ENCODE data around the gene LRRC28. TPM values are rescaled to one million over a fixed set of nuclear protein-coding genes. Genes with fewer than 3 reads are reported as not detected.

Gene LRRC28
- total and polyA plus RNA-seq, 10 of the 15 experiments (the other 5 are each of a cell fraction or from before 2014, with no cell fraction given): 21.3 to 54.9 (median 27.7) TPM

- ATAC-seq (no peak), DNase-seq (ENCODE audit: low read depth, low spot score) (no peak), FAIRE-seq (no peak)
- ChIA-PET SMC1A (ENCODE audit: uncharacterized antibody, unreplicated experiment) (interaction anchor here (0.5 to 12.9 kb wide), 10 partner anchors 10 to 482 kb away, joined by 3 to 163 read pairs (median 3); partner anchors contain the start of gene LRRC28), RAD21 (ENCODE audit: unreplicated experiment) (interaction anchor here (0.8 to 9.4 kb wide), 5 partner anchors 8 to 480 kb away, joined by 3 to 137 read pairs (median 22); no protein-coding TSS in a partner anchor), CTCF (interaction anchor here (1.1 to 11.6 kb wide), 9 partner anchors 11 to 480 kb away, joined by 3 to 184 read pairs (median 42); partner anchors contain the start of gene LRRC28), POLR2A (no interaction called here)
- no peaks in the 10 kb centered on the region for H3K79me2 ChIP-seq (ENCODE audit: control insufficient read depth, insufficient read depth, low read length)
- no peaks in the 10 kb centered on the region for H3K27me3 ChIP-seq (replicated peaks in 1 of 2; ENCODE audit: control insufficient read depth in 2 of 2, insufficient read depth in 2 of 2, low read length in 1 of 2)
- no peaks in the 10 kb centered on the region; the same call in 2 of the 3 replicates for H3K9me3 ChIP-seq (replicated peaks; ENCODE audit: control insufficient read depth, insufficient read depth, low read length)
- no peak overlapping the region for H3K9ac ChIP-seq (ENCODE audit: control insufficient read depth, insufficient read depth, low read length)
- H3K4me1 ChIP-seq (ENCODE audit: control insufficient read depth, insufficient read depth, low read length): no peaks in the 10 kb centered on the region
- H3K4me3 ChIP-seq: no peak overlapping the region
- H4K20me1 ChIP-seq (ENCODE audit: control insufficient read depth, insufficient read depth): no peaks in the 10 kb centered on the region
- BruUV-seq (replicated peaks): no TSS peak
- in situ Hi-C loops (cut with MboI): no loop called here
- 100% methylated on average over 2 of the region's 2 CpGs for WGBS (ENCODE audit: insufficient coverage, insufficient replicate concordance, low lambda C conversion rate, missing lambda C conversion rate)
- no peak for TF ChIP-seq SPI1 (IDR thresholded peaks at IDR 0.05; ENCODE audit: borderline replicate concordance, insufficient read depth, low read depth, low read length)
- TF ChIP-seq NBN (IDR thresholded peaks at IDR 0.05): no peak
- TF ChIP-seq IRF5 (IDR thresholded peaks at IDR 0.05; ENCODE audit: borderline replicate concordance): no peak
- TF ChIP-seq CREM (IDR thresholded peaks at IDR 0.05; ENCODE audit: low read depth): no peak
- TF ChIP-seq TAF1 (IDR thresholded peaks at IDR 0.05; ENCODE audit: borderline replicate concordance, low read depth, low read length): no peak
- no peak for TF ChIP-seq POLR2A (IDR thresholded peaks at IDR 0.05; ENCODE audit: low read depth, low read length)
- no peaks in the 10 kb centered on the region; a peak in 1 of 4 replicates for H3K36me3 ChIP-seq (ENCODE audit: control insufficient read depth in 2 of 2, insufficient read depth in 2 of 2, low read length in 1 of 2)
- intact Hi-C loops (cut with micrococcal nuclease; ENCODE audit: unreplicated experiment): no loop called here
- no peak overlapping the region for H2AFZ ChIP-seq (ENCODE audit: control insufficient read depth, low read depth, low read length)
- no peak overlapping the region for H3K4me2 ChIP-seq (ENCODE audit: control insufficient read depth, insufficient read depth)
- no peak overlapping the region for H3K27ac ChIP-seq (ENCODE audit: control insufficient read depth, insufficient read depth)
These were observed 23.8 kb downstream of the LRRC28 start for GRCh38 chr15:99275061-99275460.
